Measurements from ENCODE around the gene TRIAP1.

TRIAP1 gene

DNA sequence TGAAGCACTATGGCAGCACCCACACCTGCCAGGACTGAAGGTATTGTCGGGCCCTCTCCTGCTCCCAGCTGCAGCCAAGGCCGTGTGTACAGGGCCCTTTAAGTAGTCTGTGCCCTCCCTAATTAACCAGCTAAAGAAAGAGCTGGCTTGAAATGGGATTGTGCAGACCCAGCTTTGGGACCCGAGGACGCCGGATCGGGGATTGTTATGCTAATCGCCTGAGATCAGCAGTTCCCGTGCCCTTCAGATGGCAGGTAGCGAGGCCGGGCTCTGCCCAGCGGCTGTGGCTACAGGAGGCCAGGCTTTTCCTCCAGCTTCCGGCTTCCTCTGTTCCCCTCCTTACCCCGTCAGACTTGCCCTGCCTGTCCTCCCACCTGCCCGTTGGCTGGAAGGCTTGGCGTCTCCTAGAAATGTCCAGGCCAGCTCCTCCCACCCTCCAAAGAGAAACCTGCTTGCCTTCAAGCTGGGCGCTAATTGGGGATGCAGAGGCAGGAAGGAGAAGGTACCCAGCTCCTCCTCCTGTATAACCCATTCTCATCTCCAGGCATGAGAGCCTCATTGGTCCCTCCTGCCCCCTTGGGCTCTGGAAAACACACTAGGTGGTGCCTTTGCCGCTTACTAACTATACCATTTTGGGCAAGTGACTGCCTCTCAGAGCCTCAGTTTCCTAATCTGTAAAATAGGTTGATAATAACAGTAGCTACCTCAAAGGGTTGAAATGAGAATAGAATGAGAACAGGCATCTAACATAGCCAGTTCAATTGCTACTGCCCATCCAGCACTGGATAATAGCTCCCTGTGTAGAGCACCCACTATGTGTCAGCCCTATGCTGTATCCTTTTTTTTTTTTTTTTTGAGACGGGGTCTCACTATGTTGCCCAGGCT, 51.5 kb downstream of the TRIAP1 start:
- DNase-seq (ENCODE audit: insufficient read length, low spot score) (no peak), FAIRE-seq (no peak)
